Activated B cell treated with CpG ODN at 0.5 μM for 24 hours (primary cell): ENCODE measurements around the gene HK3. TPM values are rescaled to one million over a fixed set of nuclear protein-coding genes. Genes with fewer than 3 reads are reported as not detected.

Experiments
- ATAC-seq: fragments of 200-7000 bp; cut with Tn5 transposase; one replicate; pipeline ENCODE4 v1.10.0; 2021; ENCODE audit warnings: low read depth, mild to moderate bottlenecking, moderate library complexity
- CTCF ChIA-PET: fragments of 350-600 bp; sonication (Branson Sonifier 250); formaldehyde crosslinking; loops from one replicate; lab custom pipeline; 2021; ENCODE audit warnings: antibody characterized with exemption; lab: Charles Lee
- POLR2A ChIA-PET: fragments of 350-600 bp; sonication (Branson Sonifier 250); formaldehyde crosslinking; loops from one replicate; lab custom pipeline; 2021; ENCODE audit warnings: antibody characterized with exemption; lab: Charles Lee
- DNase-seq: peaks from one replicate; pipeline ENCODE4 v3.0.0; 2022
- H3K27ac Mint-ChIP-seq: one replicate; pipeline ENCODE4 v1.8.0; 2020; ENCODE audit warnings: mixed read lengths
- H3K27me3 Mint-ChIP-seq: one replicate; pipeline ENCODE4 v1.8.0; 2021; ENCODE audit warnings: mixed read lengths
- H3K36me3 Mint-ChIP-seq: one replicate; pipeline ENCODE4 v1.8.0; 2021; ENCODE audit warnings: low read depth, mixed read lengths
- H3K4me1 Mint-ChIP-seq: one replicate; pipeline ENCODE4 v1.8.0; 2021; ENCODE audit warnings: mixed read lengths
- H3K4me3 Mint-ChIP-seq: one replicate; pipeline ENCODE4 v1.8.0; 2020; ENCODE audit warnings: mild to moderate bottlenecking, mixed read lengths
- H3K9me3 Mint-ChIP-seq: one replicate; pipeline ENCODE4 v1.8.0; 2020; ENCODE audit warnings: mixed read lengths
- intact Hi-C: fragments of 100-400 bp; cut with micrococcal nuclease; formaldehyde crosslinking; loops from one replicate; pipeline ENCODE4 v1.15.1; 2024
- total RNA-seq: library from RNA; stranded (reverse); gene quantifications from 2 replicates; pipeline ENCODE4 v1.2.3, GENCODE V29; 2022
- TF ChIP-seq, protein P1 (sequence below): fragments of 200-600 bp; IDR thresholded peaks from one replicate; pipeline ENCODE4 v1.8.0; 2022; ENCODE audit warnings: antibody characterized with exemption, mild to moderate bottlenecking

HK3 gene
- total RNA-seq, 1 donor from 2014 or later: 0.55 TPM

DNA sequence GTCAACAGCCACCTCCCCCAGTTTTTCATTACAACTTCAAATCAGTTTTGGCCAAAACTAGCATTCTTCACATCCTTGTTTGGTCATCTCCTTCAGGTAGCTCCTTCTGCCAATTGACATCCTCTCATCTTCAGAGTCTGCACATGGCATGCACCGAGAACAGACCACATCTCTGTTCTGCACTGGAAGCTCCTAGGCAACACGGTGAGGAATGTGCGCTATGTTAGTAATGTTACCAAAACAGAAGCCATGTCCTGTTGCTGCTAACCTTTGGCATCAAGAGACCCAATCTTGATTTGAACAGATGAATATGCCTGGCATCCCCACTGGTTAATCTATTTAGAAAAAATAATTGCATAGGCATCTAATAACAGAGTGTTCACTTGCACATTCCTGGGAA is 5.1 kb upstream of the HK3 start:
- H3K36me3 Mint-ChIP-seq: peaks cover 59% of the 10 kb centered on the region
- ATAC-seq (no peak), DNase-seq (no peak)
- intact Hi-C loops: no loop called here
- no peak overlapping the region for H3K27ac Mint-ChIP-seq
- no peaks in the 10 kb centered on the region for H3K27me3 Mint-ChIP-seq
- ChIA-PET CTCF (no interaction called here), POLR2A (no interaction called here)
- TF ChIP-seq, protein P1, sequence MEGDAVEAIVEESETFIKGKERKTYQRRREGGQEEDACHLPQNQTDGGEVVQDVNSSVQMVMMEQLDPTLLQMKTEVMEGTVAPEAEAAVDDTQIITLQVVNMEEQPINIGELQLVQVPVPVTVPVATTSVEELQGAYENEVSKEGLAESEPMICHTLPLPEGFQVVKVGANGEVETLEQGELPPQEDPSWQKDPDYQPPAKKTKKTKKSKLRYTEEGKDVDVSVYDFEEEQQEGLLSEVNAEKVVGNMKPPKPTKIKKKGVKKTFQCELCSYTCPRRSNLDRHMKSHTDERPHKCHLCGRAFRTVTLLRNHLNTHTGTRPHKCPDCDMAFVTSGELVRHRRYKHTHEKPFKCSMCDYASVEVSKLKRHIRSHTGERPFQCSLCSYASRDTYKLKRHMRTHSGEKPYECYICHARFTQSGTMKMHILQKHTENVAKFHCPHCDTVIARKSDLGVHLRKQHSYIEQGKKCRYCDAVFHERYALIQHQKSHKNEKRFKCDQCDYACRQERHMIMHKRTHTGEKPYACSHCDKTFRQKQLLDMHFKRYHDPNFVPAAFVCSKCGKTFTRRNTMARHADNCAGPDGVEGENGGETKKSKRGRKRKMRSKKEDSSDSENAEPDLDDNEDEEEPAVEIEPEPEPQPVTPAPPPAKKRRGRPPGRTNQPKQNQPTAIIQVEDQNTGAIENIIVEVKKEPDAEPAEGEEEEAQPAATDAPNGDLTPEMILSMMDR: no peak
- H3K4me1 Mint-ChIP-seq: peaks cover 8% of the 10 kb centered on the region
- no peaks in the 10 kb centered on the region for H3K9me3 Mint-ChIP-seq
- no peak overlapping the region for H3K4me3 Mint-ChIP-seq

DNA sequence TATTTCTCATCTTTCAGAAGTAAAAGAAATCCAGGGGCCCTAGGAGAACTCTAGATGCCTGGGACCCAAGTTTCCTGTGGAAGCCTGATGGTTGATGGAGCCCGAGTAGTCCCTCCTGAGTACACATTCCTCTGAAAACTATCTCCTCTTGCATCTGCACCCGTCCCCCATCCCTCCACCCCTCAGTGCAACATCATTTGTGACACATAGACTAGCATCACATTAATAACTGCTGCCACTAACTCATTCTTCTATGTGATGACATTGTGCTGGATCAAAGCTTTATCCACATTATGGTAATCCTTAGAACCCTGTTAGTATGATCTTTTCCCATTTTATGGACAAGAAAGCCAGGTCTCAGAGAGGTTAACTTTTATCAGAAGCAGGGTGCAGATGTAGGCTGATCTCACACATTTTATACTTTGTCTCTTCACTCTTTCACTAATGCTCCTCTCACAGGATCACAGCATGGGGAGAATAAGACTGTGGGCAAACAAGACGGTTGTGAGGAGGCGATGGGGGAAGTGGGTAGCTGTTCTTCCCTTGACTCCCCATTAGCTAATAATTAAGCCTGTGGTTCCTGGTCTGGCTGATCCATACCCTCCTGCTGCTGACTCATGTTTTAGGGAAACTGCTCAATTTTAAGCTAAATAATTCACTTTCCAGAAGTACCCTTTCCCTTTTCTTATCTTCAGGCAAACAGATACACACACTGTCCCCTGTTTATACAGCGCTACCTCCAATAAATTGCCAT is 3.9 kb upstream of the HK3 start:
- CTCF ChIA-PET: interaction anchor here (1.1 kb wide), 1 partner anchor 243 kb away, joined by 3 read pairs; no protein-coding TSS in a partner anchor
- Mint-ChIP-seq H3K27me3 (no peaks in the 10 kb centered on the region), H3K36me3 (peaks cover 49% of the 10 kb centered on the region)

GRCh38 chr5:176902102-176902814 is 3.1 kb upstream of the HK3 start:
- Mint-ChIP-seq H3K27me3 (no peaks in the 10 kb centered on the region), H3K27ac (peak overlapping the region; percentile 75), H3K36me3 (peaks cover 42% of the 10 kb centered on the region), H3K9me3 (no peaks in the 10 kb centered on the region), H3K4me1 (peaks cover 13% of the 10 kb centered on the region), H3K4me3 (no peak overlapping the region)
- ChIA-PET CTCF (interaction anchor here (1.1 kb wide), 1 partner anchor 242 kb away, joined by 3 read pairs; no protein-coding TSS in a partner anchor), POLR2A (no interaction called here)
- TF ChIP-seq, protein P1: no peak
- intact Hi-C loops: no loop called here
- ATAC-seq: no peak
- no peak for DNase-seq

More for the DNA sequence above, 3.9 kb upstream of the HK3 start:
- Mint-ChIP-seq H3K9me3 (no peaks in the 10 kb centered on the region), H3K27ac (no peak overlapping the region), H3K4me3 (no peak overlapping the region), H3K4me1 (peaks cover 13% of the 10 kb centered on the region)
- ATAC-seq (no peak), DNase-seq (no peak)
- POLR2A ChIA-PET: no interaction called here
- intact Hi-C loops: no loop called here
- TF ChIP-seq, protein P1: no peak

DNA sequence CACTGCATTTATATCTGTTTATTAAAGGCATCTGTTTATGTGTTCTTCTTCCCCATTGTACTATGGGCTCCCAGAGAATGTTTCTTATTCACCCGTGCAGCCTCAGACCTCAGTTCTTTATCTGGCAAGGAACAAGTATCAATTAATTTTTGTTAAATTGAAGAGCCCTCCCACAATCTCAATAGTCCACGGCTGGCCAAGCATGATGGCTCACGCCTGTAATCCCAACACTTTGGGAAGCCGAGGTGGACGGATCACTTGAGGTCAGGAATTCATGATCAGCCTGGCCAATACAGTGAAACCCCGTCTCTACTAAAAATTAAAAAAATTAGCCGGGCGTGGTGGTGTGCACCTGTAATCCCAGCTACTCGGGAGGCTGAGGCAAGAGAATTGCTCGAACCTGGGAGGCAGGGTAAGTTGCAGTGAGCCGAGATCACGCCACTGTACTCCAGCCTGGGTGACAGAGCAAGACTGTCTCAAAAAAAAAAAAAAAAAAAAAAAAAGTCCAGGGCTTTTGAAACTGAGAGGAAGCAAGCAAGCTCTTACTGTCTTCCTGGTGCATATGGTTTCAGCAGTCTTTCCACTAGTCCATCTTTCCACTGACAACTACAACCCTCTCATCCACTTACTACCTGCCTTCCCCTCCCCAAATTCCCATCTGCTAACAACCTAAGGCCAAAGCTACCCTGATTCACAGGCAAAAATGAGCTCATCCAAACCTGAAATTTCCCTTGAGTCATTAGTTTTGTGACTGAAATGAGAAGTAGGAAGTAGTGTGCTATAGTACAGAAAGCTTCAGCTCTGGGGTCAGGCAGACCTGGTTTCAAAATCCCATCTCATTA is 2.3 kb upstream of the HK3 start:
- ChIA-PET CTCF (interaction anchor here (1.3 kb wide), 1 partner anchor 241 kb away, joined by 3 read pairs; no protein-coding TSS in a partner anchor), POLR2A (no interaction called here)
- no peak for DNase-seq
- Mint-ChIP-seq H3K27me3 (no peaks in the 10 kb centered on the region), H3K4me3 (no peak overlapping the region), H3K36me3 (peaks cover 35% of the 10 kb centered on the region), H3K4me1 (peaks cover 13% of the 10 kb centered on the region), H3K9me3 (no peaks in the 10 kb centered on the region), H3K27ac (peak overlapping the region; percentile 75)
- ATAC-seq: peak; percentile 72
- intact Hi-C loops: no loop called here
- TF ChIP-seq, protein P1: no peak
